IPS-18c (cell line): ENCODE results near the gene ZNF644.
"Not testable (repeated sequence)": the region's sequence is repeated elsewhere in the genome, so short reads cannot be mapped to it uniquely, and the experiment has no call there.

Experiments
- H3K4me3 ChIP-seq: 2 replicates; pipeline ENCODE4 v1.7.0; 2013; ENCODE audit warnings: low read depth, mild to moderate bottlenecking, low read length, moderate library complexity; ENCODE audit not compliant: insufficient read depth
- H3K9me3 ChIP-seq: one replicate; pipeline ENCODE4 v1.6.1; 2013; ENCODE audit warnings: mild to moderate bottlenecking, low read length, moderate library complexity; ENCODE audit not compliant: control insufficient read depth, insufficient read depth

Gene ZNF644

GRCh38 chr1:90959352-90960206 lies 62.3 kb downstream of the ZNF644 start:
- H3K9me3 ChIP-seq = no peaks in the 10 kb centered on the region
- H3K4me3 ChIP-seq = no peak overlapping the region

DNA sequence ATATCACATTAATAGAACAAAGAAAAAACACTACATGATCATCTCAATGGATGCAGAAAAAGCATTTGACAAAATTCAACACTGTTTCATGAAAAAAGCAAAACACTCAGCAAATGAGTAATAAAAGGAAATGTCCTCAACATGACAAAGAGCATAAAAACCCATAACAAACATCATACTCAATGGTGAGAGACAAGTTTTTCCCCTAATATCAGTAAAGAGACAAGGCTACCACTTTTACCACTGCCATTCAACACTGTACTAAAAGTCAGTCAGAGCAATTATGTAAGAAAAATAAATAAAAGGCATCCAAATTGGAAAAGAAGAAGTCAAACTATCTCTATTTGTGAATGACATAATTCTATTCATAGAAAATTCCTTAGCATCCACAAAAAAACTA lies 64.3 kb downstream of the ZNF644 start:
- Histone ChIP-seq H3K9me3 (no peaks in the 10 kb centered on the region), H3K4me3 (no peak overlapping the region)

GRCh38 chr1:90955769-90956168 lies 66.1 kb downstream of the ZNF644 start:
- H3K4me3 ChIP-seq = no peak overlapping the region
- no peaks in the 10 kb centered on the region for H3K9me3 ChIP-seq

GRCh38 chr1:90952906-90953305 lies 68.9 kb downstream of the ZNF644 start:
- H3K9me3 ChIP-seq = no peaks in the 10 kb centered on the region

DNA sequence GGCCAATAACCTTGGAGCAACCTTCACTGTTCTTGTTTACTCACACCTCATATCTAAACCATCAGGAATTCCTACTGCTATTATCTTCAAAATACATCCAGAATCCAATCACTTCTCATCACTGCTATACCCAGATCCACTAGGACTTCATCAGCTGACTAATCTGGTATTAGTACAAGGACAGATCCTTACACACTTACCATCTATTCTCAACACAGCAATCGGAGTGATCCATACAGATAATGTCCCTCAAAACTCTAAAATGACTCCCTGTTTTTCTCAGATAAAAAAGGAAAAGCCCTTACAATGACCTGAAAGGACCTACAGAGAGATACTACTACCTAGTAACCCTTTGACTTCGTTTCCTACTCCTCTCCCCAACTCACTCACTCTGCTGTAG lies 70.8 kb downstream of the ZNF644 start:
- Histone ChIP-seq H3K4me3 (no peak overlapping the region), H3K9me3 (no peaks in the 10 kb centered on the region)

More at GRCh38 chr1:90952906-90953305, 68.9 kb downstream of the ZNF644 start:
- H3K4me3 ChIP-seq = no peak overlapping the region

DNA sequence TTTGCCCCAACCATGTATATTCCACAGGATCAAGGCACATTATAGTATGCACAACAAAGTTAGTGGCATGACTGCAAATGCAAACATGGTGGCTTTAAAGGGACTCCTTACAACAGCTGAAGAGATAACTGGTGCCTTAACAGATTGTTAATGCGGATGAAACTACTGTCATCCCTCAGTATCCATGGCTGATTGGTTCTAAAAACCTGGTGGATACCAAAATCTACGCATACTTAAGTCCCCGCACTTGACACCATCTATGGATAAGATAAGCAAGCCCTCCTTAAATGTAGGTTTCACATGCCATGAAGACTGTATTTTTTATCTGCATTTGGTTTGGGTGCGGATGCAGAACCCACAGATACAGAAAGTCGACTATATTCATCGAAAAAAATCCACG lies 73.5 kb downstream of the ZNF644 start:
- Histone ChIP-seq H3K9me3 (no peaks in the 10 kb centered on the region), H3K4me3 (no peak overlapping the region)

- H3K4me3 ChIP-seq = no peak overlapping the region
Observed at GRCh38 chr1:90946630-90947029, 75.2 kb downstream of the ZNF644 start.

DNA sequence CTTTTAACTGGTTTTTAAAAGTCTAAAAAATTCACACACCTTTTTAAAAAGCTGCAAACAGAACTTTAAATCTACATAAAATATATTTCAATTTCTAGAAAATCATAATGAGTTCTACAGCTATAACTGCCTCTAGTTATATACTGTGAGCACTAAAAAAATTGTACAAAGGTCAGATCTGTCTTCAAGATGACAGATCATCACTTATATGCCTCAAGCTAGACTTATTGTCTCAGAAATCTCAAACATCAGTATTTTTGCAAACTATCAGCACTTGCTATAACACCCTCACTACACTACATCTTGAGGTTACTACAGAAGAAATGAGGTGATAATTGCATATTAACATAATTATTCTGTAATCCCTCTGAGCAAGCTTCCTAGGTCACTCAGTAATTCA lies 76.5 kb downstream of the ZNF644 start:
- H3K9me3 ChIP-seq = no peaks in the 10 kb centered on the region

More at GRCh38 chr1:90946630-90947029, 75.2 kb downstream of the ZNF644 start:
- H3K9me3 ChIP-seq = no peaks in the 10 kb centered on the region

GRCh38 chr1:90943966-90944365 lies 77.9 kb downstream of the ZNF644 start:
- H3K9me3 ChIP-seq = no peaks in the 10 kb centered on the region
- H3K4me3 ChIP-seq = no peak overlapping the region

More for the DNA sequence above, 76.5 kb downstream of the ZNF644 start:
- no peak overlapping the region for H3K4me3 ChIP-seq

GRCh38 chr1:90940746-90941145 lies 81.1 kb downstream of the ZNF644 start:
- no peak overlapping the region for H3K4me3 ChIP-seq
- no peaks in the 10 kb centered on the region for H3K9me3 ChIP-seq

- Histone ChIP-seq H3K4me3 (no peak overlapping the region), H3K9me3 (no peaks in the 10 kb centered on the region)
Observed at GRCh38 chr1:90936731-90937130, 85.1 kb downstream of the ZNF644 start.

DNA sequence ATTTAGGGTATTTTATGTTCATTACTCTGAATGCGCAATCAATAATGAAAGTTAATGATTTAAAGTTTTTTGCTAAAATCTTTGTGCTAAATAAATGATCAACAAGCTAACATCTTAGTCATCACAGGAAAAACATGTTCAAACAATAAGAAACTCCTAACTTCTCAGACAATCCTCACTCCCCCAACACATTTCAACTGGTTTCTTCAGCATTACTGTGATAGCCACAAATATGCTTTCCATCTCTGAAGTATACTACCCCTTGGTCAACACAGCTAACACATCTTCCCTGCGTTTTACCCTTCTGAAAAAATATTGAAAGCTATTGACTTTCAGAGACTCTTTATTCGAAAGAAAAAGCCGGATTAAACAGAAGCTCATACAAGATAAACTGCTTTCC lies 85.8 kb downstream of the ZNF644 start:
- H3K9me3 ChIP-seq = no peaks in the 10 kb centered on the region
- no peak overlapping the region for H3K4me3 ChIP-seq

DNA sequence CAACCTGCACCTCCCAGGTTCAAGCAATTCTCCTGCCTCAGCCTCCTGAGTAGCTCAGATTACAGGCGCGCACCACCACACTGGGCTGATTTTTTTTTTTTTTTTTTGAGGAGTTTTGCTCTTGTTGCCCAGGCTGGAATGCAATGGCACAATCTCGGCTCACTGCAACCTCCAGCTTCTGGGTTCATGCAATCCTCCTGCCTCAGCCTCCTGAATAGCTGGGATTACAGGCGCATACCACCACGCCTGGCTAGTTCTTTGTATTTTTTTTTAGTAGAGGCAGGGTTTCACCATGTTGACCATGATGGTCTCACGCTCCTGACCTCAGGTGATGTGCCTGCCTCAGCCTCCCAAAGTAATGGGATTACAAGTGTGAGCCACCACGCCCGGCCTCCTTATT lies 93.6 kb downstream of the ZNF644 start:
- H3K4me3 ChIP-seq, H3K9me3 ChIP-seq: not testable (repeated sequence)

GRCh38 chr1:90927674-90928073 lies 94.2 kb downstream of the ZNF644 start:
- not testable (repeated sequence) for H3K4me3 ChIP-seq, H3K9me3 ChIP-seq

DNA sequence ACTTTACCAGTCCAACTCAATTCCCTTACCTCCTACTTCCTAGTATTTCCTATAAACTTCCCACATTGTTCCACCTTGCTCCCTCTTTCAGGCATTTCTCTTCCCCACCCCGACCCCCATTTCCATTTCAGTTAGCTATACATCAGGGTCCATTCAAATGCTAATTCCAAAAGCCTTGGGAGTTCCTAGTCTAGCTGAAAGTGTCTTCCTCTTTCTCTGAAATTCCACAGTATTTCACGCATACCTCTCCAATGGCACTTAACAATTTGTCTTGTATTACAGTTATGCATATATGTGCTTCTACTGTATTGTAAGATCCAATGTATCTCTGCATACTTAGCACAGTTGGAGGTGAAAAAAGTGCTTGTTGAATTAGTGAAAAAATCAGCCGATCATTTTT lies 94.9 kb downstream of the ZNF644 start:
- no peaks in the 10 kb centered on the region for H3K9me3 ChIP-seq
- H3K4me3 ChIP-seq = no peak overlapping the region

DNA sequence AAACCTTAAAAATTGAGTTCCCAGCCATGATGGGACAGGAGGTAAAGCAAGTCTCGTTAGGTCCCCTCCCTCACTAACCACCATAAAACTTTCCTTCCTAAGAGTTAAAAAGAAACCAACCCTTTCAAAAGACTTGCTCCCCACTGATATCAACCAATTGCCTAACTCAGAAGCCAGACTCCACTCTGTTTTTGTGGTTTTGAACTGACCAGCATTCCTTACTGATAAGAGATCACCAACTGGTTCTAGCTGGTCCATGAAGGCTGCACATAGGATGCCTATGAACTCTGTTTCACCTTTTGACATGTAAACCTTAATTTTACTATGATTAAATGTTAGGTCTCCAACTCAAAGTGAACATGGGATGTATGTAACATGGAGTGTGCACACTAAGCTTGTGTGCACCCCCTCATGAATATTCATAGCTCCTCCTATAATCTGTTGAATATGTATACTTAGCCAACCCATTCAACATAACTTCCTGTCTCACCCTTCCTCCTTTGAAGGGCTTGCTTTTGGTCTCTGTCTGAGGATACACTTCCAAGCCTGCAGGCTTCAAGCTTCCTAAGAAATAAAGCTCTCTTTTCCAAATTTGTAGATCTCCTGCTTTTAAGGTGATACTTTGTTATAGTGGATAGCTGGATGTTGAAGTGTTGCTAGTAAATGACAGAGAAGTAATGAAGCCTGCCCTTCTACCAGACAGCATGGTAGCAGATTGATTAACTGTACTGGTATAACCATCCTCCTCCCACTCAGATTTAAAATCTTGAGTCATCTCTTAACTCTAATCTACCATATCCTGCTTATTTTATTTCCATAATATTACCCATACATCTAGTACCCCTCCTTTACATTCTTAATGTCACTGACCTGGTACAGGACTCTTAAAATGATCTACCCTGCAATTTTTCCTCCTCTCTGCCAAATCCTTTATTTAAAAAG lies 95.6 kb downstream of the ZNF644 start:
- no peak overlapping the region for H3K4me3 ChIP-seq
- H3K9me3 ChIP-seq = no peaks in the 10 kb centered on the region

DNA sequence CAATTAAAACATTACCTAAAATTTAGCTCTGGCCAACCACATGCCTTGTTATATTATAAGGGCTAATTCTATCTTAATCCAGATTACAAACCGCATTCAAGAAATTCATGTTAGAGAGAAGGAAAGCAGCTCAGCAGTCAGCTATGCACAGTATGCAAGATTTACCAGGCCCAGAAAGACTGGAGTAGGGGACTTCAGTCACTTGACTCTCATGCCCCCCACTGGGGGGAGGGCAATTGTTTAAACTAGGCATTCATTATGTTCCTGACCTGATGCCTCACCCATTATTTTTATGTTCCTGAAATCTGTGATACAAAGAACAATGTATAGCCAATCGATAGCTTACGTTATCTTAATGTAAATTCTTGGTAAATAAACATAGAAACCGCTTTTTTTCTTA lies 96.9 kb downstream of the ZNF644 start:
- Histone ChIP-seq H3K4me3 (no peak overlapping the region), H3K9me3 (no peaks in the 10 kb centered on the region)

- Histone ChIP-seq H3K4me3 (no peak overlapping the region), H3K9me3 (no peaks in the 10 kb centered on the region)
Observed at GRCh38 chr1:90922996-90923395, 98.8 kb downstream of the ZNF644 start.
